ENCODE results near the gene UTP20. TPM values are rescaled to one million over a fixed set of nuclear protein-coding genes. Genes with fewer than 3 reads are reported as not detected.

Gene UTP20
- total RNA-seq, 3 donors from 2014 or later: 12.5 to 24.4 (median 17.0) TPM

DNA sequence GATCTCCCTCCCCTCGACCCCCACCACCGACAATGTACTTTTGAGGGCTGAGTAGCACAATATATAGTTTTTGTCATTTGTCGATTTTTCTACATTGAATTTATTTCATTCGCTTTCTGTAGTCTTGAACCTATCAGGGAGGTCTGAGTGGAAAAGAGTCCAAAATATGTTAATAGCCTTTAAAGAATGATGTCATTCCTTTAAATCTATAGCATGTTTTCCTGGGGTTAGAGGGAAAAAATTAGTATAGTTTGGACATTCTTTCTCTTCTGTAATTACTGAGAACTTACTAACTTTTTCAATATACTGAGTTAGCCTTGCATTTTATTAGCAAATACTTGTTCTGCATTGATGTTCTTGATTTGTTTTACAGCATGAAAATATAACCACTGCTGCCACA, 71.8 kb downstream of the UTP20 start:
- Histone ChIP-seq H3K27me3 (no peaks in the 10 kb centered on the region), H3K36me3 (peaks cover 19% of the 10 kb centered on the region)

DNA sequence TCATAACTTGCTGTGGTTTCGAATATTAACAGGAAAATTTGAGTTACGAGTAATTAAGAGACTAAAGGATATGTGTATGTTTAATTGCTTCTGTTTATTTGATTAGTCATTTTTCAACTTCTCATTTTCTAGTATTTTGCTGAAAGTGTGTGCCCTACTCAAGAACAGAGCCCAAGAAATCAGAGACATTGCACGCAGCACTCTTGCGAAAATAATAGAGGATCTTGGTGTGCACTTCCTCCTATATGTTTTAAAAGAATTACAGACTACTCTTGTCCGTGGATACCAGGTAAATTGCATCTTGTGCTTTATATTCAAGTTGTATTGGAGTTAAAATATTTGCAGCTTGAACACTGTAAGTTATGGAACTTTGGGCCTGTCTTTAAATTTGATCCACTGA, 76.9 kb downstream of the UTP20 start:
- intact Hi-C loops (cut with DNase I; ENCODE audit: low total_unique reads): no loop called here
- Histone ChIP-seq H3K4me3 (no peak overlapping the region), H3K36me3 (peaks cover 9% of the 10 kb centered on the region), H3K27ac (no peak overlapping the region), H3K9me3 (no peaks in the 10 kb centered on the region), H3K27me3 (no peaks in the 10 kb centered on the region), H3K4me1 (no peaks in the 10 kb centered on the region)
- no peak for DNase-seq (ENCODE audit: low spot score in 2 of 2)
- TF ChIP-seq POLR2AphosphoS5 (IDR thresholded peaks at IDR 0.05) (no peak), POLR2A (IDR thresholded peaks at IDR 0.05) (no peak)
- TF ChIP-seq, protein P1, sequence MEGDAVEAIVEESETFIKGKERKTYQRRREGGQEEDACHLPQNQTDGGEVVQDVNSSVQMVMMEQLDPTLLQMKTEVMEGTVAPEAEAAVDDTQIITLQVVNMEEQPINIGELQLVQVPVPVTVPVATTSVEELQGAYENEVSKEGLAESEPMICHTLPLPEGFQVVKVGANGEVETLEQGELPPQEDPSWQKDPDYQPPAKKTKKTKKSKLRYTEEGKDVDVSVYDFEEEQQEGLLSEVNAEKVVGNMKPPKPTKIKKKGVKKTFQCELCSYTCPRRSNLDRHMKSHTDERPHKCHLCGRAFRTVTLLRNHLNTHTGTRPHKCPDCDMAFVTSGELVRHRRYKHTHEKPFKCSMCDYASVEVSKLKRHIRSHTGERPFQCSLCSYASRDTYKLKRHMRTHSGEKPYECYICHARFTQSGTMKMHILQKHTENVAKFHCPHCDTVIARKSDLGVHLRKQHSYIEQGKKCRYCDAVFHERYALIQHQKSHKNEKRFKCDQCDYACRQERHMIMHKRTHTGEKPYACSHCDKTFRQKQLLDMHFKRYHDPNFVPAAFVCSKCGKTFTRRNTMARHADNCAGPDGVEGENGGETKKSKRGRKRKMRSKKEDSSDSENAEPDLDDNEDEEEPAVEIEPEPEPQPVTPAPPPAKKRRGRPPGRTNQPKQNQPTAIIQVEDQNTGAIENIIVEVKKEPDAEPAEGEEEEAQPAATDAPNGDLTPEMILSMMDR (IDR thresholded peaks at IDR 0.05): no peak

More for the DNA sequence above, 71.8 kb downstream of the UTP20 start:
- intact Hi-C loops (cut with DNase I; ENCODE audit: low total_unique reads): no loop called here
- H3K4me3 ChIP-seq: no peak overlapping the region
- no peaks in the 10 kb centered on the region for H3K4me1 ChIP-seq
- TF ChIP-seq POLR2A (IDR thresholded peaks at IDR 0.05) (no peak), POLR2AphosphoS5 (IDR thresholded peaks at IDR 0.05) (no peak)
- TF ChIP-seq, protein P1 (IDR thresholded peaks at IDR 0.05): no peak
- no peaks in the 10 kb centered on the region for H3K9me3 ChIP-seq
- no peak for DNase-seq (ENCODE audit: low spot score in 2 of 2)
- H3K27ac ChIP-seq: no peak overlapping the region

DNA sequence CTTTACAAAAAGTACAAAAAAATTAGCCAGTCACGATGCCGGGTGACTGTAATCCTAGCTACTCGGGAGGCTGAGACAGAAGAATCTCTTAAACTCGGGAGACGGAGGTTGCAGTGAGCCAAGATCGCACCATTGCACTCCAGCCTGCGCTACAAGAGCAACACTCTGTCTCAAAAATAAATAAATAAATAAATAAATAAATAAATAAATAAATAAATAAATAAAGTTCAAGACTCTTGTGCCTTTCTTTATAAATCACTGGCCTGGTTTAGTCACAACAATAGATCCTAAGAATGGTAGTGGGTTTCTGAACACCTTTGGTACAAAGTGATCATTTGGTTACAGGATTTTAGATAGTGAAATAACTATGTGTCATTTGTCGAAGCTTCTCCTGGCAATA, 81.5 kb downstream of the UTP20 start:
- intact Hi-C loops (cut with DNase I; ENCODE audit: low total_unique reads): no loop called here
- no peak overlapping the region for H3K4me3 ChIP-seq
- no peaks in the 10 kb centered on the region for H3K9me3 ChIP-seq
- no peak overlapping the region for H3K27ac ChIP-seq
- TF ChIP-seq POLR2A (IDR thresholded peaks at IDR 0.05) (no peak), POLR2AphosphoS5 (IDR thresholded peaks at IDR 0.05) (no peak)
- TF ChIP-seq, protein P1 (IDR thresholded peaks at IDR 0.05): no peak
- no peaks in the 10 kb centered on the region for H3K27me3 ChIP-seq
- H3K4me1 ChIP-seq: no peaks in the 10 kb centered on the region
- no peak for DNase-seq (ENCODE audit: low spot score in 2 of 2)
- peaks cover 9% of the 10 kb centered on the region for H3K36me3 ChIP-seq

DNA sequence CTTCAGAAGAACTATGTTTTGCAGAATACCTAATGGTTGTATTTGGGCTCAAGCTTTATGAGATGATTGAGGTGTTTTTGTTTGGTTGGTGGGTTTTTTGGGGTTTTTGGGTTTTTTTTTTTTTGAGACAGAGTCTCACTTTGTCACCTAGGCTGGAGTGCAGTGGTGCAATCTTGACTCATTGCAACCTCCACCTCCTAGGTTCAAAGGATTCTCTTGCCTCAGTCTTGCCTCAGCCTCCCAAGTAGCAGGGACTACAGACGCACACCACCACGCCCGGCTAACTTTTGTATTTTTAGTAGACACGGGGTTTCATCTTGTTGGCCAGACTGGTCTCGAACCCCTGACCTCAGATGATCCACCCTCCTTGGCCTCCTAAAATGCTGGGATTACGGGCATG, 88.1 kb downstream of the UTP20 start:
- TF ChIP-seq, protein P1 (IDR thresholded peaks at IDR 0.05): no peak
- TF ChIP-seq POLR2AphosphoS5 (IDR thresholded peaks at IDR 0.05) (no peak), POLR2A (IDR thresholded peaks at IDR 0.05) (no peak)
- DNase-seq (ENCODE audit: low spot score in 2 of 2): no peak
- Histone ChIP-seq H3K4me3 (no peak overlapping the region), H3K9me3 (no peaks in the 10 kb centered on the region), H3K27ac (no peak overlapping the region), H3K27me3 (no peaks in the 10 kb centered on the region), H3K36me3 (peaks cover 12% of the 10 kb centered on the region), H3K4me1 (no peaks in the 10 kb centered on the region)
- intact Hi-C loops (cut with DNase I; ENCODE audit: low total_unique reads): no loop called here

DNA sequence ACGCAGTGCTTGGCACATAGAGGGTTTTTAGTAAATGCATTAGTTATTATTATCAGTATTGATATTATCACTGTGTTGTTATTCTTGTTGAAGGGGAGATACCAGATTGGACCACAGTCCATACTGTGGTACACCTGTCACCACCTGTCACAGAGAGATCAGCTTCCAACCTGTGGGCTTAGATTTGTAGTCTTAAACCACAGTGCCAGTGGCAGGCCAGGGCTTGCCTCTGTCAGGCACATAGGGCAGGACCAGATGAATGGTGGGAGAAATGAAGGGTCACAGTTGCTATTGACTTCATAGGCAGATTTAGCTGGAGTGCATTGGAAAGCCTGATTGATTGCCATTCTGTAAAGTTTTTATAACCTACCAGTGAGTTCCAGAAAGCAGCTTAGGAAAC, 92.5 kb downstream of the UTP20 start:
- no peaks in the 10 kb centered on the region for H3K9me3 ChIP-seq
- no peaks in the 10 kb centered on the region for H3K4me1 ChIP-seq
- TF ChIP-seq POLR2A (IDR thresholded peaks at IDR 0.05): no peak
- TF ChIP-seq, protein P1 (IDR thresholded peaks at IDR 0.05): no peak
- TF ChIP-seq POLR2AphosphoS5 (IDR thresholded peaks at IDR 0.05): no peak
- no peaks in the 10 kb centered on the region for H3K27me3 ChIP-seq
- no peak for DNase-seq (ENCODE audit: low spot score in 2 of 2)
- no peak overlapping the region for H3K4me3 ChIP-seq
- peaks cover 9% of the 10 kb centered on the region for H3K36me3 ChIP-seq
- intact Hi-C loops (cut with DNase I; ENCODE audit: low total_unique reads): no loop called here
- no peak overlapping the region for H3K27ac ChIP-seq
